HG03097 (cell line): ENCODE measurements around the gene CLCNKB.
"Not testable (repeated sequence)": the region's sequence is repeated elsewhere in the genome, so short reads cannot be mapped to it uniquely, and the experiment has no call there.

Experiments
- ATAC-seq: cut with Tn5 transposase; IDR thresholded peaks from one replicate; pipeline ENCODE4 v1.9.1; 2021; ENCODE audit not compliant: unreplicated experiment, low FRiP score

CLCNKB gene

GRCh38 chr1:16043521-16043920, at the start of gene CLCNKB:
CLCNKB (plus strand) TSS chr1:16043782; CDS start chr1:16044493, 711 bp downstream.
- ATAC-seq: no peak

- ATAC-seq: no peak
These were observed 49.5 kb upstream of the CLCNKB start for GRCh38 chr1:15994081-15994480.

- no peak for ATAC-seq
These were observed 48.8 kb upstream of the CLCNKB start for GRCh38 chr1:15994590-15995351.

GRCh38 chr1:15997076-15997585, 46.5 kb upstream of the CLCNKB start:
- ATAC-seq: no peak

GRCh38 chr1:15997637-15998280, 45.8 kb upstream of the CLCNKB start:
- ATAC-seq: no peak

- no peak for ATAC-seq
These were observed 44.7 kb upstream of the CLCNKB start for GRCh38 chr1:15998929-15999328.

GRCh38 chr1:16001274-16001673, 42.3 kb upstream of the CLCNKB start:
- not testable (repeated sequence) for ATAC-seq

GRCh38 chr1:16005597-16005996, 38.0 kb upstream of the CLCNKB start:
- no peak for ATAC-seq

GRCh38 chr1:16006010-16006409, 37.6 kb upstream of the CLCNKB start:
- ATAC-seq: no peak

- ATAC-seq: no peak
These were observed 36.8 kb upstream of the CLCNKB start for GRCh38 chr1:16006552-16007485.

GRCh38 chr1:16007671-16008341, 35.8 kb upstream of the CLCNKB start:
- no peak for ATAC-seq

GRCh38 chr1:16009030-16009460, 34.5 kb upstream of the CLCNKB start:
- no peak for ATAC-seq

GRCh38 chr1:16009678-16010077, 33.9 kb upstream of the CLCNKB start:
- no peak for ATAC-seq

GRCh38 chr1:16010837-16011236, 32.7 kb upstream of the CLCNKB start:
- no peak for ATAC-seq

- ATAC-seq: no peak
These were observed 31.5 kb upstream of the CLCNKB start for GRCh38 chr1:16011936-16012589.

GRCh38 chr1:16012590-16013219, 30.9 kb upstream of the CLCNKB start:
- no peak for ATAC-seq

- ATAC-seq: no peak
These were observed 30.2 kb upstream of the CLCNKB start for GRCh38 chr1:16013220-16013907.

- no peak for ATAC-seq
These were observed 29.7 kb upstream of the CLCNKB start for GRCh38 chr1:16013908-16014258.
